HK-2 (cell line): ENCODE data around the gene TRIM14.

Source experiments
- DNase-seq: peaks from one replicate; pipeline ENCODE4 v3.0.0-alpha.2; 2018; ENCODE audit not compliant: unreplicated experiment

TRIM14 gene

DNA sequence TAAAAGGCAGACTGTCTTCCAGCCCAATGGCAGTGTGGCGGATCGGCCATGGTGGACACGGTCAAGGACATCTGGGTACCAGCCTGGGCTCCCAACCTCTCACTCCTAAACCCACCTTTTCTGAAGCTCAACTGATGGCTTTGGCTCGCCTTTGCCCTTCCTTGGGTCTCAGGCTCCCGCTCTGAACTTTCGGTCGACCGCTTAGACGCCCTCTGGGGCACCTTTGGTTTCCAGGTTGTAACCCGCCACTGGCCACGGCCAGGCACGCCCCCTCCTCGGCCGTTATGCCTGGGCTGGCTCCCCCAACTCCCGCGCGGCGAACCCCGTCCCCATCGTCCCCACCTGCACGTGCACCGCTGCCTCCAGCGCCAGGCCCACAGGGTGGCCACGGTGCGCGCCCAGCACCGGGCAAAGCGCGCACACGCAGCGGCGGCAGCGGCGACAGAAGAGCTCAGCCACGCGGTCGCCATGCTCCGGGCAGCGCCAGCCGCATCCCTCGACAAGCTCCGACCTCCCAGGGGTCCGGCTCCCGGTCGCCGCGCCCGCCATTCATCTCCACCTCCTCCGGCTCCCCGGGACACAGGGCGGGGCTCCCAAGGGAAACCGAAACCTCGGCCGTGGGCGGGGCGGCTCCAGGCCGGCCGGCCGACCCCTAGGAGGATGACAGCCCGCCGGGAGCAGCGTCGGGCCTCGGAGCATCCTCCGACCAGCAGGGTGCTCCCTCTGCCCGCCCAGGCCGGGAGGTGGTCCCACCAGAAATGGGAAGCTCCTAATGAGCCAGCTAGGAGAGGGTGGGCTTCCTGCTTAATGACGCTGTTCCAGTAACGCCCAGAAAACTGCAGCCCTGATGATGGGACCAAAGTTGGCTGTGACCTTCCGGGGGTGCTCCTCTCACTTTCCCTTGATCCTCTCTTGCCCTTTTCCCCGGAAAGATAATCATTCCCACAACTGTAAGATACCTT is at the start of gene TRIM14:
TRIM14 (minus strand) TSS at position 583 of the 962 bp plus-strand sequence; CDS start at position 549, 34 bp downstream.
- DNase-seq, result peak; percentile 71

GRCh38 chr9:98168153-98168780 is 49.2 kb upstream of the TRIM14 start:
- no peak for DNase-seq

GRCh38 chr9:98164912-98165311 is 45.9 kb upstream of the TRIM14 start:
- DNase-seq, result no peak

GRCh38 chr9:98162613-98163012 is 43.6 kb upstream of the TRIM14 start:
- DNase-seq, result no peak

GRCh38 chr9:98161851-98162250 is 42.8 kb upstream of the TRIM14 start:
- no peak for DNase-seq

- DNase-seq, result no peak
These were observed 40.8 kb upstream of the TRIM14 start for GRCh38 chr9:98159790-98160189.

DNA sequence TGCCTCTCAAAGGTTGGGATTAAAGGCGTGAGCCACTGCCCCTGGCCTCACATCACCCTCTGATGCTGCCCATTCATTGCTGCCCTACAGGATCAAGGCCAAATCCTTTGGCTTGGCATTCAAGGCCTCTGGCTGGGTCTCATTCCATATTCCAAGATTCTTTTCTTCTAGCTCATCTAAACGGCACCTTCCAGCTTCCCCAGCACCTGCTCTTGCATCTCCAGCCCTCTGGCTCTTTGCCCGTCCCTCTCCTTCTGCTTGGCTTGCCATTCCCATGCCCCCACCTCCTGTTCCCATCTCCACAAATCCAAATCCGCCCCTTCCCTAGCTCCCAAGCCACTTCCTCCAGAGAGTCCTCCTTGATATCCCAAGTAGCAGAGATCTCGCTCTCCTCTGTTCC is 40.3 kb upstream of the TRIM14 start:
- DNase-seq, result no peak

GRCh38 chr9:98158071-98158831 is 39.2 kb upstream of the TRIM14 start:
- no peak for DNase-seq

DNA sequence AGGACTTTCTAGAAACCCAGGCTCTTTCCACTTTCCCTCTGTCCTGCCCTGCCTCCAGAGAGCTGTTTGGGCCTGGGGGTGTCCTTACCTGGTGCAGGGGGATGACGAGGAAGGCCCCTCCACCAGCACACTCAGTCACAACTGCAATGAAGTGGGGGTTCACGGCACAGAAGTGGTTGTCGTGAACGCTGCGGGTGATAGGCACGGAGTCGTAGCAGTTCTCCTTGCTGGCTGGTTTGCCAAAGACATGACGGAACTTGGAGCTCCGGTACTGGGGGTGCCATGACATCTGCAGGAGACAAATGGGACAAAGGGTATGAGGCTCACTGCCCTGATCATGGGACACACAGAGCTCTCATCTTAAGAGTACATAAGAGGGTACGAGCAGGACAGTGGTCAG is 38.4 kb upstream of the TRIM14 start:
- DNase-seq, result no peak

- DNase-seq, result no peak
These were observed 35.7 kb upstream of the TRIM14 start for GRCh38 chr9:98154678-98155077.

- DNase-seq, result no peak
These were observed 33.5 kb upstream of the TRIM14 start for GRCh38 chr9:98152526-98152925.

GRCh38 chr9:98150721-98151120 is 31.7 kb upstream of the TRIM14 start:
- no peak for DNase-seq

DNA sequence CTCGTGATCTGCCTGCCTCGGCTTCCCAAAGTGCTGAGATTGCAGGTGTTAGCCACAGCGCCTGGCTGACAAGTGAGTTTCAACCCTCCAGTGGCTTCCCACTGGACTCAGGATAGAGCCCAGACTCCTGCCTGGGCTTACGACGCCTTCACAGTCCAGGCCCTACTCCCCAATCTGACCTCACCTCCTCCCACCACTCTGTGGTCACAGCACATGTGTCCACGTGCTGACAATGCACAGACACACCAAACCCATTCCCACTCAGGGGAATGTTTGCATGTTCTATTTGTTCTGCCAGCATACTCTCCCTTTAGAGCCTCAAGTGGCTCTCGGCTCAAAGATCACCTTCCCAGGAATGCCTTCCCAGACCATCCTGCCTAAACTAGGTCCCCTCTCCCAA is 31.1 kb upstream of the TRIM14 start:
- no peak for DNase-seq

DNA sequence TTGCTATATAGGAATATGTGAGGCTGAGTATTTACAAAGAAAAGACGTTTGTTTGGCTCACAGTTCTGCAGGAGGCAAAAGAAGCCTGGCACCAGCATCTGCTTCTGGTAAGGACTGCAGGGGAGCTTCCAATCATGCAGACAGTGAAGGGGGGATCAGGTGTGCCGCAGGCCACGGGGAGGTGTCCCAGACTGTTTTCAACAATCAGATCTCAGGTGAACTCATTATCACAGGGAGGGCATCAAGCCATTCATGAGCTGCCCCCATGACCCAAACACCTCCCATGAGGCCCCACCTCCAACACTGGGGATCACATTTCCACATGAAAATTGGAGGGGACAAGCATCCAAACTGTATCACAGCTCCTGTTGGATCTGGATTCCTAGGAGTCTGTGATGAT is 30.4 kb upstream of the TRIM14 start:
- no peak for DNase-seq

- no peak for DNase-seq
These were observed 29.5 kb upstream of the TRIM14 start for GRCh38 chr9:98148486-98148885.

DNA sequence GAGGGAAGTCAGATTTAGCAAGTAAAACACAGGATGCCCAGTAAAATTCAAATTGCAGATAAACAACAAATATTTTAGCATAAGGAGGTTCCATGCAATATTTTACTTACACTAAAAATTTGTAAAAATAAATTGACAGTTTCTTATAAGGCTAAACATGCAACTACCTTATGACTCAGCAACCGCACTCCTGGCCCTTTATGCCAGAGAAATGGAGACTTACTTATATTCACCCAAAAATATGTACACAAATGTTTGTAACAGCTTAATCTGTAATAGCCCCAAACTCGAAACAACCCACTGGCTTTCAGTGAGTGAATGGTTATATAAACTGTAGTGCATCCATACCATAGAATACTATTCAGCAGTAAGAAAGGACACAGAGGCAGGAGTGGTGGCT is 28.6 kb upstream of the TRIM14 start:
- DNase-seq, result no peak

GRCh38 chr9:98146101-98146991 is 27.3 kb upstream of the TRIM14 start:
- peak; percentile 33 for DNase-seq

DNA sequence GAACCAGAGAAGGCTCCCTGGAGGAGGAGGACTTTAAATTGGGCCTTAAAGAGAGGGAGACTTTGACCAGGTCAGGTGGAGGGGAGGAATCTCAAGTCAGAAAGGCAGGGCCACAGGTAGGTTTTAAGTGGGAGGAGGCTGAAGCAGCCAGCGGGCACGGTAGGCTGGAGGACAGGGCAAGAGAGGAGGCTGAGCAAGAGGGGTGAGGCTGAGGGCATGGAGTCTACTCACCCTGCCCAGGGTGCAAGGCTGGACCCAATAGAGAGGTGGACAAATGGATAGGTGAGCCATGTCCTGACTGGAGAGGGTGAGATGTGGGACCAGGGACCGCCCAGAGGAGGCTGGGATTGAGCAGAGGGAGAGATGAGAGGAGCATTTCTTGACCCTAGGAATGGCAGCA is 25.6 kb upstream of the TRIM14 start:
- DNase-seq, result no peak

DNA sequence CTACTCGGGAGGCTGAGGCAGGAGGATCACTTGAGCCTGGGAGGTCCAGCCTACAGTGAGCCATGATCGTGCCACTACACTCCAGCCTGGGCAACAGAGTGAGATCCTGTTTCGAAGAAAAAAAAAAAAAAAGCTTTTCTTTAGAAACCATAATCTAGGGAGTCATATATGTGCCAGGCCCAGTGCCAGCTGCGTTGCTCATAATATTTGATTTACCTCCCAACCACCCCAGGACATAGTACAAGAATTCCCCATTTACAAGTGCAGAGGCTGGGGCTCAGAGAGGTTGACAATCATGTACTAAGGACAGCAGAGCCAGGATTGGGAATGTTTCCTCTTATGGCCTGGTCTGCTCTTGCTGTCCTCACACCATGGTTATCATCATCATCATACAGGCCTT is 25.1 kb upstream of the TRIM14 start:
- DNase-seq, result no peak

DNA sequence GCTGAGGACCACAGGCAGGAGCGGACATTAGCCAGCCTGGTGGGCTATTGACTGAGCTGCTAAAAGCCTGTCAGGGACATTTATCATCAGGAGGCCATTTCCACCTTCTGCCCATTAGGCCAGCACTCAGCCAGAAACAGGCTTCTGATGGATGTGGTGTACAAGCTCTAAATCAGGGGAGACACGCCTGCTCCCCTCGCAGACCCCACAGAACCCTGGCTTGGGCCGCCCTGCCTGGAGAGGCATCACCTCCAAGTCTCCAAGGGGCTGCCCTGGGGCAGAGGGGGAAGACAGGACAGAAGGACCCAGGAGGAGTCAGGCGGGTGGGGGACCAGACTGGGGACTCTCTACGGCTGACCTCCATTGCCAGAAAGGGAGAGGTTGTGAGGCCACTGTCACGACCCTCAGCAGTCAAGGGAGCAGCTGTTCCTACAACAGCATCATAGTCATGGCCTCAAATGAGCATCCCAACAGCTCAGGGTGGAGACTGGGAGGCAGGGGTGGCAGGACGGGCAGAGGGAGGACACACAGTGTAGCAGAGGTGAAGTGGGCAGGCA is 24.0 kb upstream of the TRIM14 start:
- DNase-seq, result no peak
